HepG2 (cell line): ENCODE measurements around the gene DNAJB8. TPM values are rescaled to one million over a fixed set of nuclear protein-coding genes. Genes with fewer than 3 reads are reported as not detected.

Experiments
- ATAC-seq: fragments of 200-7000 bp; cut with Tn5 transposase; 3 replicates; pipeline ENCODE4 v1.9.1; 2020; ENCODE audit warnings: mild to moderate bottlenecking, moderate library complexity
- BruUV-seq: library from RNA; stranded (reverse); fragments of 400-500 nt; replicated peaks from 2 replicates; lab custom pipeline; 2021; lab: Mats Ljungman, UMichigan
- CTCF ChIA-PET: fragments of 300-600 bp; formaldehyde crosslinking; extraction: SDS; loops from one replicate; lab custom pipeline; 2021; ENCODE audit warnings: low total read pairs, inconsistent platforms, low intra/inter-chr PET ratio; lab: Yijun Ruan, JAX
- POLR2A ChIA-PET: fragments of 350-600 bp; sonication (Branson Sonifier 250); formaldehyde crosslinking; loops from one replicate; lab custom pipeline; 2020; ENCODE audit warnings: antibody characterized with exemption, inconsistent platforms; lab: Yijun Ruan, JAX
- DNase-seq: peaks from one replicate; pipeline ENCODE4 v3.0.0-alpha.2; 2015; ENCODE audit warnings: low spot score
- FAIRE-seq: peaks from 3 replicates; lab custom pipeline; 2011; peaks lifted over from hg19 to GRCh38; lab: Jason Lieb, UNC
- H2AFZ ChIP-seq: one replicate; pipeline ENCODE4 v1.6.1; 2011; ENCODE audit warnings: low read length, inconsistent platforms
- H3K27ac ChIP-seq: fragments of 300-600 bp; 3 replicates; pipeline ENCODE4 v1.8.0; 2011; ENCODE audit warnings: mixed run types, mild to moderate bottlenecking, mixed read lengths, low read length, inconsistent platforms; ENCODE audit not compliant: insufficient read depth; ENCODE audit errors: extremely low read length
- H3K27me3 ChIP-seq, 2 experiments: fragments of 200-600 bp in 1 of 2; 2 replicates in 1 of 2; 3 replicates in 1 of 2; pipeline versions ENCODE4 v1.6.0 to v1.8.0; 2011; ENCODE audit warnings: low read length in 2 of 2, mild to moderate bottlenecking in 2 of 2, moderate library complexity in 2 of 2, inconsistent platforms in 1 of 2; ENCODE audit not compliant: insufficient read depth in 2 of 2, control insufficient read depth in 1 of 2
- H3K36me3 ChIP-seq, 2 experiments: fragments of 200-600 bp in 1 of 2; replicated peaks in 1 of 2; 2 replicates in 1 of 2; 3 replicates in 1 of 2; pipeline versions ENCODE4 v1.5.1 to v1.8.0; 2011; ENCODE audit warnings: low read length in 2 of 2, inconsistent platforms in 1 of 2; ENCODE audit not compliant: insufficient read depth in 2 of 2, control insufficient read depth in 1 of 2
- H3K4me1 ChIP-seq: 2 replicates; pipeline ENCODE4 v1.5.1; 2012; ENCODE audit warnings: low read length, inconsistent platforms; ENCODE audit not compliant: insufficient read depth
- H3K4me2 ChIP-seq: 2 replicates; pipeline ENCODE4 v1.6.0; 2011; ENCODE audit warnings: low read depth, low read length, inconsistent platforms
- H3K4me3 ChIP-seq, 3 experiments: fragments of 200-600 bp in 1 of 3; sonication (generic), shearing (Covaris generic) in 1 of 3; replicated peaks in 1 of 3; 2 replicates each; pipeline ENCODE4 v1.5.1; 2011 to 2016; ENCODE audit warnings: low read length in 3 of 3, inconsistent platforms in 2 of 3, low read depth in 2 of 3, mild to moderate bottlenecking in 2 of 3, control low read depth in 1 of 3, mixed read lengths in 1 of 3; ENCODE audit not compliant: insufficient read depth in 1 of 3
- H3K79me2 ChIP-seq: one replicate; pipeline ENCODE4 v1.6.1; 2011; ENCODE audit warnings: low read length, inconsistent platforms; ENCODE audit not compliant: insufficient read depth
- H3K9ac ChIP-seq: 2 replicates; pipeline ENCODE4 v1.6.0; 2011; ENCODE audit warnings: mild to moderate bottlenecking, low read depth, low read length, inconsistent platforms; ENCODE audit not compliant: insufficient read depth
- H3K9me3 ChIP-seq: 2 replicates; pipeline ENCODE4 v1.5.1; 2012; ENCODE audit warnings: mild to moderate bottlenecking, low read length
- H4K20me1 ChIP-seq: 2 replicates; pipeline ENCODE4 v1.6.0; 2011; ENCODE audit warnings: inconsistent platforms, mild to moderate bottlenecking, low read length, moderate library complexity; ENCODE audit not compliant: insufficient read depth
- ASH2L ChIP-seq: fragments of 300-600, 200-600 bp; sonication (generic); IDR thresholded peaks from 2 replicates; pipeline ENCODE4 v1.7.0; 2017; ENCODE audit warnings: low read depth, mild to moderate bottlenecking, moderate library complexity, mixed read lengths, low read length; ENCODE audit not compliant: insufficient read length
- GABPA ChIP-seq, 2 experiments: IDR thresholded peaks; 2 replicates each; pipeline ENCODE4 v1.6.1; 2011 to 2016; ENCODE audit warnings: low read depth in 2 of 2, low read length in 1 of 2, missing biosample characterization in 1 of 2, missing genetic modification characterization in 1 of 2
- GTF3A ChIP-seq: sonication (generic); formaldehyde crosslinking; conservative IDR thresholded peaks from 2 replicates; pipeline ENCODE4 v1.4.0; 2020; ENCODE audit warnings: mild to moderate bottlenecking, missing genetic modification reagents
- HMG20A ChIP-seq: IDR thresholded peaks from 2 replicates; pipeline ENCODE4 v1.6.1; 2016; ENCODE audit warnings: borderline replicate concordance
- KLF9 ChIP-seq: IDR thresholded peaks from 2 replicates; pipeline ENCODE4 v1.6.1; 2016; ENCODE audit warnings: low read depth
- NFATC3 ChIP-seq: sonication (generic); formaldehyde crosslinking; IDR thresholded peaks from 2 replicates; pipeline ENCODE4 v1.5.1; 2020; ENCODE audit warnings: mild to moderate bottlenecking, missing genetic modification reagents
- NFYB ChIP-seq: sonication (generic); formaldehyde crosslinking; IDR thresholded peaks from 2 replicates; pipeline ENCODE4 v1.4.0; 2020; ENCODE audit warnings: missing genetic modification reagents
- NFYC ChIP-seq: IDR thresholded peaks from 2 replicates; pipeline ENCODE4 v1.6.1; 2016; ENCODE audit warnings: missing genetic modification reagents, missing compliant biosample characterization
- NKX3-1 ChIP-seq: sonication (generic); formaldehyde crosslinking; IDR thresholded peaks from 2 replicates; pipeline ENCODE4 v1.5.0; 2020; ENCODE audit warnings: missing genetic modification reagents
- NR2C2 ChIP-seq: sonication (generic); formaldehyde crosslinking; IDR thresholded peaks from 2 replicates; pipeline ENCODE4 v1.4.0; 2020; ENCODE audit warnings: missing genetic modification reagents, mild to moderate bottlenecking, moderate library complexity, borderline replicate concordance
- PRPF4 ChIP-seq: fragments of 200-400 bp; formaldehyde crosslinking; IDR thresholded peaks from 2 replicates; pipeline ENCODE4 v1.6.1; 2016; ENCODE audit warnings: low read length, low read depth; ENCODE audit not compliant: poor library complexity, severe bottlenecking
- TCF7L2 ChIP-seq: IDR thresholded peaks from 2 replicates; pipeline ENCODE4 v1.6.1; 2011; ENCODE audit warnings: mild to moderate bottlenecking, low read depth, low read length, moderate library complexity
- THAP11 ChIP-seq: IDR thresholded peaks from 2 replicates; pipeline ENCODE4 v1.6.1; 2016; ENCODE audit warnings: missing biosample characterization, missing genetic modification reagents
- ZBTB20 ChIP-seq: sonication (generic); formaldehyde crosslinking; IDR thresholded peaks from 2 replicates; pipeline ENCODE4 v1.8.1; 2023; ENCODE audit warnings: missing genetic modification reagents, low read depth, mild to moderate bottlenecking, borderline replicate concordance
- ZC3H4 ChIP-seq: sonication (generic); formaldehyde crosslinking; IDR thresholded peaks from 2 replicates; pipeline ENCODE4 v1.4.0; 2020; ENCODE audit warnings: missing genetic modification reagents, borderline replicate concordance
- ZNF160 ChIP-seq: sonication (generic); formaldehyde crosslinking; IDR thresholded peaks from 2 replicates; pipeline ENCODE4 v1.8.0; 2022; ENCODE audit warnings: mild to moderate bottlenecking, inconsistent platforms, missing genetic modification reagents
- ZNF232 ChIP-seq: sonication (generic); formaldehyde crosslinking; IDR thresholded peaks from 2 replicates; pipeline ENCODE4 v1.4.0; 2020; ENCODE audit warnings: missing genetic modification reagents, borderline replicate concordance
- ZNF598 ChIP-seq: sonication (generic); formaldehyde crosslinking; IDR thresholded peaks from 2 replicates; pipeline ENCODE4 v1.5.1; 2020; ENCODE audit warnings: mild to moderate bottlenecking, missing genetic modification reagents, borderline replicate concordance
- WGBS: methylation state at CpG from one replicate; pipeline ENCODE4 v1.1.6; 2017; ENCODE audit warnings: low lambda C conversion rate; 5-methylcytosine and 5-hydroxymethylcytosine counted together
- in situ Hi-C: cut with HindIII; loops from 2 replicates; pipeline ENCODE4 v1.10.0; 2017; ENCODE audit warnings: low pct_unique_long_range_greater_than_20kb; ENCODE audit not compliant: extremely low pct_ligation_motif_present
- intact Hi-C: fragments of 100-400 bp; cut with micrococcal nuclease; formaldehyde crosslinking; loops from one replicate; pipeline ENCODE4 v1.10.0; 2022; ENCODE audit not compliant: unreplicated experiment
- polyA plus RNA-seq, 8 experiments: library from polyadenylated mRNA; depleted of rRNA in 3 of 8; stranded (reverse) in 7 of 8; unstranded in 1 of 8; fragments of >200 nt; fragmentation: Illumina TruSeq in 4 of 8; extraction: Trizol in 4 of 8; gene quantifications; 2 replicates each; pipeline versions ENCODE4 v1.2.1 to v1.2.3, GENCODE V29; 2011 to 2016; ENCODE audit warnings: low read depth in 4 of 8, missing spikeins in 1 of 8, mixed read lengths in 1 of 8; ENCODE audit not compliant: insufficient read depth in 1 of 8
- total RNA-seq, 5 experiments: library from RNA; depleted of rRNA; stranded (reverse); fragments of >200 nt; fragmentation: Illumina TruSeq; extraction: Trizol; gene quantifications; 2 replicates each; pipeline ENCODE4 v1.2.3, GENCODE V29; 2016; ENCODE audit warnings: low read depth in 1 of 5

DNAJB8 gene
- total and polyA plus RNA-seq, 2 of the 13 experiments (the other 11 are each of a cell fraction or from before 2014, with no cell fraction given): not detected

- intact Hi-C loops (no loop called here), in situ Hi-C loops (no loop called here)
- no peak for FAIRE-seq
- H3K4me2 ChIP-seq: no peak overlapping the region
- 85% methylated on average over 3 of the region's 3 CpGs for WGBS
- H3K9ac ChIP-seq: no peak overlapping the region
- H3K4me1 ChIP-seq: no peaks in the 10 kb centered on the region
- no peak overlapping the region for H3K27ac ChIP-seq
- POLR2A ChIA-PET: no interaction called here
- no peaks in the 10 kb centered on the region for H4K20me1 ChIP-seq
- no TSS peak for BruUV-seq
- H3K27me3 ChIP-seq: no peaks in the 10 kb centered on the region; a peak in 1 of 5 replicates
- no peaks in the 10 kb centered on the region for H3K36me3 ChIP-seq
- H3K4me3 ChIP-seq: no peak overlapping the region
- no peak overlapping the region for H2AFZ ChIP-seq
- no peaks in the 10 kb centered on the region for H3K79me2 ChIP-seq
- no peaks in the 10 kb centered on the region for H3K9me3 ChIP-seq
- ATAC-seq: no peak
- no peak for DNase-seq
- TF ChIP-seq NFYC (CRISPR knock-in tag) (peak; percentile 64), NR2C2 (CRISPR knock-in tag) (no peak), ZNF160 (CRISPR knock-in tag) (no peak), ZBTB20 (CRISPR knock-in tag) (no peak), GTF3A (CRISPR knock-in tag) (no peak), NFYB (CRISPR knock-in tag) (peak; percentile 80)
- TF ChIP-seq, all 625 proteins: peak for 2
- CTCF ChIA-PET: no interaction called here
These were observed 39.1 kb upstream of the DNAJB8 start for GRCh38 chr3:128505771-128506170.

- CTCF ChIA-PET: no interaction called here
- intact Hi-C loops: no loop called here
- no peak overlapping the region for H2AFZ ChIP-seq
- TF ChIP-seq HMG20A (no peak), TCF7L2 (no peak), PRPF4 (no peak), THAP11 (CRISPR knock-in tag) (no peak), KLF9 (CRISPR knock-in tag) (no peak), ZNF598 (CRISPR knock-in tag) (no peak), GTF3A (CRISPR knock-in tag) (no peak), GABPA (IDR thresholded peaks at IDR 0.05; ENCODE audit: low read depth, low read length) (no peak), GABPA (CRISPR knock-in tag; IDR thresholded peaks at IDR 0.05; ENCODE audit: low read depth) (no peak), ASH2L (no peak), NFATC3 (CRISPR knock-in tag) (no peak), ZNF232 (CRISPR knock-in tag) (no peak), NKX3-1 (no peak), ZC3H4 (CRISPR knock-in tag) (no peak)
These were observed 38.5 kb upstream of the DNAJB8 start for GRCh38 chr3:128504963-128505730.

More at GRCh38 chr3:128504963-128505730, 38.5 kb upstream of the DNAJB8 start:
- no peak for DNase-seq
- H3K36me3 ChIP-seq: no peaks in the 10 kb centered on the region
- H3K9ac ChIP-seq: no peak overlapping the region
- POLR2A ChIA-PET: no interaction called here
- in situ Hi-C loops: no loop called here
- no peak for ATAC-seq
- WGBS: 80% methylated on average over 9 of the region's 12 CpGs
- no peak overlapping the region for H3K27ac ChIP-seq
- no peak overlapping the region for H3K4me2 ChIP-seq
- no peaks in the 10 kb centered on the region; a peak in 1 of 5 replicates for H3K27me3 ChIP-seq
- H3K4me1 ChIP-seq: no peaks in the 10 kb centered on the region
- no TSS peak for BruUV-seq
- H3K79me2 ChIP-seq: no peaks in the 10 kb centered on the region
- FAIRE-seq: no peak
- H4K20me1 ChIP-seq: no peaks in the 10 kb centered on the region
- no peak overlapping the region for H3K4me3 ChIP-seq
- no peaks in the 10 kb centered on the region for H3K9me3 ChIP-seq
